Calu3 (cell line): ENCODE measurements around the gene PPP1R9B. TPM values are rescaled to one million over a fixed set of nuclear protein-coding genes. Genes with fewer than 3 reads are reported as not detected.
A peak's percentile ranks its signal among the peaks of the same experiment; 100 is the strongest.

Experiments used
- BruUV-seq: library from RNA; stranded (reverse); fragments of 400-500 nt; replicated peaks from 2 replicates; lab custom pipeline; 2021; lab: Mats Ljungman, UMichigan
- CTCF ChIA-PET: fragments of 300-600 bp; sonication (Branson Sonifier 250); formaldehyde crosslinking; loops from one replicate; lab custom pipeline; 2022; ENCODE audit warnings: antibody characterized with exemption; lab: Charles Lee
- DNase-seq: peaks from one replicate; pipeline ENCODE4 v3.0.0; 2022
- H3K27ac Mint-ChIP-seq: one replicate; pipeline ENCODE4 v1.8.0; 2022; ENCODE audit warnings: mixed read lengths; ENCODE audit not compliant: unreplicated experiment
- H3K27me3 Mint-ChIP-seq: one replicate; pipeline ENCODE4 v1.8.0; 2022; ENCODE audit warnings: mixed read lengths; ENCODE audit not compliant: unreplicated experiment
- H3K36me3 Mint-ChIP-seq: one replicate; pipeline ENCODE4 v1.8.0; 2022; ENCODE audit warnings: mild to moderate bottlenecking, moderate library complexity, mixed read lengths; ENCODE audit not compliant: insufficient read depth, unreplicated experiment
- H3K4me1 Mint-ChIP-seq: one replicate; pipeline ENCODE4 v1.8.0; 2022; ENCODE audit warnings: mild to moderate bottlenecking, low read depth, mixed read lengths; ENCODE audit not compliant: unreplicated experiment
- H3K4me3 Mint-ChIP-seq: one replicate; pipeline ENCODE4 v1.8.0; 2022; ENCODE audit warnings: mild to moderate bottlenecking, low read depth, moderate library complexity, mixed read lengths; ENCODE audit not compliant: unreplicated experiment
- H3K9me3 Mint-ChIP-seq: one replicate; pipeline ENCODE4 v1.8.0; 2022; ENCODE audit warnings: low read depth, mixed read lengths; ENCODE audit not compliant: unreplicated experiment
- CTCF ChIP-seq: fragments of 200-600 bp; IDR thresholded peaks from one replicate; pipeline ENCODE4 v1.8.0; 2022; ENCODE audit warnings: antibody characterized with exemption; ENCODE audit not compliant: unreplicated experiment
- intact Hi-C: fragments of 100-400 bp; cut with micrococcal nuclease; formaldehyde crosslinking; loops from one replicate; pipeline ENCODE4 v1.10.0; 2022; ENCODE audit not compliant: unreplicated experiment
- total RNA-seq: library from RNA; stranded (reverse); gene quantifications from 2 replicates; pipeline ENCODE4 v1.2.3, GENCODE V29; 2022

The PPP1R9B gene
- total RNA-seq, 1 experiment from 2014 or later, result 74.3 TPM

- H3K9me3 Mint-ChIP-seq, result no peaks in the 10 kb centered on the region
- H3K27me3 Mint-ChIP-seq, result peaks cover 61% of the 10 kb centered on the region
- intact Hi-C loops, result no loop called here
- peak within 1 kb of the TSS; percentile 57 for H3K4me3 Mint-ChIP-seq
- H3K27ac Mint-ChIP-seq, result peak within 1 kb of the TSS; percentile 39
- no peak for TF ChIP-seq CTCF
- peak; percentile 35 for DNase-seq
- H3K36me3 Mint-ChIP-seq, result peaks cover 17% of the 10 kb centered on the region
- no TSS peak for BruUV-seq
- peaks cover 23% of the 10 kb centered on the region for H3K4me1 Mint-ChIP-seq
- CTCF ChIA-PET, result interaction anchor here (1.1 to 1.2 kb wide), 2 partner anchors 13 to 39 kb away, joined by 3 to 4 read pairs; no protein-coding TSS in a partner anchor
Measured at GRCh38 chr17:50129728-50130558, 20.5 kb downstream of the PPP1R9B start, which contains the start of gene SAMD14. SAMD14 (minus strand) TSS chr17:50130160; CDS start chr17:50124959, 5,201 bp downstream.

- CTCF ChIA-PET, result no interaction called here
- peak overlapping the region; percentile 36 for H3K27ac Mint-ChIP-seq
Measured at GRCh38 chr17:50129353-50129727, 21.1 kb downstream of the PPP1R9B start.

GRCh38 chr17:50128441-50129352 is 21.8 kb downstream of the PPP1R9B start:
- H3K27ac Mint-ChIP-seq, result peak overlapping the region; percentile 10
- intact Hi-C loops, result no loop called here
- H3K36me3 Mint-ChIP-seq, result peaks cover 11% of the 10 kb centered on the region
- H3K9me3 Mint-ChIP-seq, result no peaks in the 10 kb centered on the region
- peak overlapping the region; percentile 57 for H3K4me3 Mint-ChIP-seq
- peaks cover 23% of the 10 kb centered on the region for H3K4me1 Mint-ChIP-seq
- peak; percentile 21 for DNase-seq
- CTCF ChIA-PET, result no interaction called here
- peaks cover 64% of the 10 kb centered on the region for H3K27me3 Mint-ChIP-seq
- BruUV-seq, result no TSS peak
- TF ChIP-seq CTCF, result no peak

More at GRCh38 chr17:50129353-50129727, 21.1 kb downstream of the PPP1R9B start:
- Mint-ChIP-seq H3K36me3 (peaks cover 17% of the 10 kb centered on the region), H3K27me3 (peaks cover 63% of the 10 kb centered on the region), H3K4me1 (peaks cover 23% of the 10 kb centered on the region), H3K4me3 (peak overlapping the region; percentile 57), H3K9me3 (no peaks in the 10 kb centered on the region)
- no peak for DNase-seq
- intact Hi-C loops, result no loop called here
- BruUV-seq, result no TSS peak
- TF ChIP-seq CTCF, result no peak

GRCh38 chr17:50127697-50128361 is 22.6 kb downstream of the PPP1R9B start:
- no peak overlapping the region for H3K4me3 Mint-ChIP-seq
- CTCF ChIA-PET, result interaction anchor here (0.7 to 1.5 kb wide), 2 partner anchors 13 to 26 kb away, joined by 3 to 8 read pairs; no protein-coding TSS in a partner anchor

More at GRCh38 chr17:50127697-50128361, 22.6 kb downstream of the PPP1R9B start:
- no peak for TF ChIP-seq CTCF
- no TSS peak for BruUV-seq
- H3K27ac Mint-ChIP-seq, result peak overlapping the region; percentile 10
- no peaks in the 10 kb centered on the region for H3K9me3 Mint-ChIP-seq
- peaks cover 73% of the 10 kb centered on the region for H3K27me3 Mint-ChIP-seq
- peaks cover 6% of the 10 kb centered on the region for H3K36me3 Mint-ChIP-seq
- peak; percentile 26 for DNase-seq
- intact Hi-C loops, result no loop called here
- H3K4me1 Mint-ChIP-seq, result peaks cover 23% of the 10 kb centered on the region
